Measurements from ENCODE around the gene CNIH3. TPM values are rescaled to one million over a fixed set of nuclear protein-coding genes. Genes with fewer than 3 reads are reported as not detected.

The CNIH3 gene
- total and polyA plus RNA-seq, 4 experiments from 2014 or later = 0.40 to 2.5 (median 1.8) TPM

GRCh38 chr1:224718470-224719053, 102.4 kb downstream of the CNIH3 start:
- H3K4me3 Mint-ChIP-seq = no peak overlapping the region
- peaks cover 0 to 2% (median 0%) of the 10 kb centered on the region in 8 donors for H3K9me3 Mint-ChIP-seq
- intact Hi-C loops (cut with micrococcal nuclease) = no loop called here
- H3K9me3 ChIP-seq (ENCODE audit: control insufficient read depth in 1 of 2, low read length in 2 of 2) = no peaks in the 10 kb centered on the region
- no peaks in the 10 kb centered on the region for H3K4me1 ChIP-seq (ENCODE audit: insufficient read depth, low read length)
- H3K27ac ChIP-seq (ENCODE audit: low read depth, low read length) = no peak overlapping the region
- H3K4me1 Mint-ChIP-seq = peaks cover 0 to 4% (median 0%) of the 10 kb centered on the region in 4 donors
- peaks cover 16 to 28% of the 10 kb centered on the region in 2 donors for H3K27me3 Mint-ChIP-seq
- H3K27ac Mint-ChIP-seq = peak overlapping the region in 1 of 7 donors; percentile 45
- POLR2A ChIA-PET (ENCODE audit: partially characterized antibody) = no interaction called here
- H3K27me3 ChIP-seq (ENCODE audit: insufficient read depth, low read length) = no peaks in the 10 kb centered on the region
- no peaks in the 10 kb centered on the region for H3K36me3 ChIP-seq (ENCODE audit: insufficient read depth, low read length)
- no peak for DNase-seq
- CTCF ChIA-PET (ENCODE audit: partially characterized antibody) = no interaction called here
- no peaks in the 10 kb centered on the region for H3K36me3 Mint-ChIP-seq
- H3K4me3 ChIP-seq (ENCODE audit: low read length in 2 of 2) = no peak overlapping the region

GRCh38 chr1:224719716-224720115, 103.6 kb downstream of the CNIH3 start:
- CTCF ChIA-PET (ENCODE audit: partially characterized antibody) = interaction anchor here (0.8 kb wide), 1 partner anchor 18 kb away, joined by 3 read pairs; no protein-coding TSS in a partner anchor

GRCh38 chr1:224720216-224720615, 104.1 kb downstream of the CNIH3 start:
- peaks cover 0 to 4% (median 0%) of the 10 kb centered on the region in 4 donors for H3K4me1 Mint-ChIP-seq
- Histone ChIP-seq H3K4me3 (ENCODE audit: low read length in 2 of 2) (no peak overlapping the region), H3K4me1 (ENCODE audit: insufficient read depth, low read length) (no peaks in the 10 kb centered on the region), H3K27ac (ENCODE audit: low read depth, low read length) (no peak overlapping the region), H3K36me3 (ENCODE audit: insufficient read depth, low read length) (no peaks in the 10 kb centered on the region), H3K9me3 (ENCODE audit: control insufficient read depth in 1 of 2, low read length in 2 of 2) (no peaks in the 10 kb centered on the region), H3K27me3 (ENCODE audit: insufficient read depth, low read length) (no peaks in the 10 kb centered on the region)
- intact Hi-C loops (cut with micrococcal nuclease) = no loop called here
- POLR2A ChIA-PET (ENCODE audit: partially characterized antibody) = no interaction called here
- no peak overlapping the region for H3K27ac Mint-ChIP-seq
- no peak for DNase-seq
- peaks cover 16 to 26% of the 10 kb centered on the region in 2 donors for H3K27me3 Mint-ChIP-seq
- no peak overlapping the region for H3K4me3 Mint-ChIP-seq
- H3K36me3 Mint-ChIP-seq = no peaks in the 10 kb centered on the region
- H3K9me3 Mint-ChIP-seq = peaks cover 0 to 2% (median 0%) of the 10 kb centered on the region in 8 donors
- CTCF ChIA-PET (ENCODE audit: partially characterized antibody) = interaction anchor here (0.8 kb wide), 1 partner anchor 19 kb away, joined by 3 read pairs; no protein-coding TSS in a partner anchor

More at GRCh38 chr1:224719716-224720115, 103.6 kb downstream of the CNIH3 start:
- no peak overlapping the region for H3K4me3 Mint-ChIP-seq
- H3K4me1 ChIP-seq (ENCODE audit: insufficient read depth, low read length) = no peaks in the 10 kb centered on the region
- H3K4me1 Mint-ChIP-seq = peaks cover 0 to 4% (median 0%) of the 10 kb centered on the region in 4 donors
- no peaks in the 10 kb centered on the region for H3K36me3 ChIP-seq (ENCODE audit: insufficient read depth, low read length)
- peaks cover 0 to 2% (median 0%) of the 10 kb centered on the region in 8 donors for H3K9me3 Mint-ChIP-seq
- H3K27ac ChIP-seq (ENCODE audit: low read depth, low read length) = no peak overlapping the region
- no peak overlapping the region for H3K4me3 ChIP-seq (ENCODE audit: low read length in 2 of 2)
- intact Hi-C loops (cut with micrococcal nuclease) = no loop called here
- H3K27me3 Mint-ChIP-seq = peaks cover 16 to 27% of the 10 kb centered on the region in 2 donors
- H3K27ac Mint-ChIP-seq = no peak overlapping the region
- no peaks in the 10 kb centered on the region for H3K36me3 Mint-ChIP-seq
- H3K9me3 ChIP-seq (ENCODE audit: control insufficient read depth in 1 of 2, low read length in 2 of 2) = no peaks in the 10 kb centered on the region
- no peaks in the 10 kb centered on the region for H3K27me3 ChIP-seq (ENCODE audit: insufficient read depth, low read length)
- POLR2A ChIA-PET (ENCODE audit: partially characterized antibody) = no interaction called here
- no peak for DNase-seq

GRCh38 chr1:224721000-224721399, 104.9 kb downstream of the CNIH3 start:
- H3K4me3 Mint-ChIP-seq = no peak overlapping the region
- intact Hi-C loops (cut with micrococcal nuclease) = no loop called here
- ChIA-PET CTCF (ENCODE audit: partially characterized antibody) (no interaction called here), POLR2A (ENCODE audit: partially characterized antibody) (no interaction called here)
- peaks cover 0 to 2% (median 0%) of the 10 kb centered on the region in 8 donors for H3K9me3 Mint-ChIP-seq
- H3K27ac ChIP-seq (ENCODE audit: low read depth, low read length) = no peak overlapping the region
- peaks cover 0 to 4% (median 0%) of the 10 kb centered on the region in 4 donors for H3K4me1 Mint-ChIP-seq
- H3K27me3 ChIP-seq (ENCODE audit: insufficient read depth, low read length) = no peaks in the 10 kb centered on the region
- H3K27me3 Mint-ChIP-seq = peaks cover 16 to 24% of the 10 kb centered on the region in 2 donors
- no peaks in the 10 kb centered on the region for H3K9me3 ChIP-seq (ENCODE audit: control insufficient read depth in 1 of 2, low read length in 2 of 2)
- DNase-seq = no peak
- no peaks in the 10 kb centered on the region for H3K36me3 ChIP-seq (ENCODE audit: insufficient read depth, low read length)
- no peaks in the 10 kb centered on the region for H3K36me3 Mint-ChIP-seq
- H3K4me1 ChIP-seq (ENCODE audit: insufficient read depth, low read length) = no peaks in the 10 kb centered on the region
- H3K4me3 ChIP-seq (ENCODE audit: low read length in 2 of 2) = no peak overlapping the region
- no peak overlapping the region for H3K27ac Mint-ChIP-seq

GRCh38 chr1:224722838-224723237, 106.7 kb downstream of the CNIH3 start:
- H3K4me1 Mint-ChIP-seq = peaks cover 0 to 4% (median 0%) of the 10 kb centered on the region in 4 donors
- no peaks in the 10 kb centered on the region for H3K36me3 Mint-ChIP-seq
- H3K4me3 ChIP-seq (ENCODE audit: low read length in 2 of 2) = no peak overlapping the region
- H3K9me3 ChIP-seq (ENCODE audit: control insufficient read depth in 1 of 2, low read length in 2 of 2) = no peaks in the 10 kb centered on the region
- ChIA-PET CTCF (ENCODE audit: partially characterized antibody) (no interaction called here), POLR2A (ENCODE audit: partially characterized antibody) (no interaction called here)
- no peaks in the 10 kb centered on the region for H3K36me3 ChIP-seq (ENCODE audit: insufficient read depth, low read length)
- H3K27ac Mint-ChIP-seq = no peak overlapping the region
- intact Hi-C loops (cut with micrococcal nuclease) = no loop called here
- H3K27ac ChIP-seq (ENCODE audit: low read depth, low read length) = no peak overlapping the region
- H3K9me3 Mint-ChIP-seq = no peaks in the 10 kb centered on the region
- H3K4me1 ChIP-seq (ENCODE audit: insufficient read depth, low read length) = no peaks in the 10 kb centered on the region
- DNase-seq = no peak
- H3K27me3 ChIP-seq (ENCODE audit: insufficient read depth, low read length) = no peaks in the 10 kb centered on the region
- H3K4me3 Mint-ChIP-seq = no peak overlapping the region
- H3K27me3 Mint-ChIP-seq = peaks cover 15 to 19% of the 10 kb centered on the region in 2 donors

- H3K4me1 ChIP-seq (ENCODE audit: insufficient read depth, low read length) = no peaks in the 10 kb centered on the region
- CTCF ChIA-PET (ENCODE audit: partially characterized antibody) = no interaction called here
- intact Hi-C loops (cut with micrococcal nuclease) = no loop called here
- no peaks in the 10 kb centered on the region for H3K27me3 ChIP-seq (ENCODE audit: insufficient read depth, low read length)
- Mint-ChIP-seq H3K27ac (no peak overlapping the region), H3K4me3 (no peak overlapping the region), H3K4me1 (no peaks in the 10 kb centered on the region), H3K9me3 (no peaks in the 10 kb centered on the region), H3K36me3 (no peaks in the 10 kb centered on the region), H3K27me3 (peaks cover 10 to 13% of the 10 kb centered on the region in 2 donors)
- H3K27ac ChIP-seq (ENCODE audit: low read depth, low read length) = no peak overlapping the region
- no peaks in the 10 kb centered on the region for H3K9me3 ChIP-seq (ENCODE audit: control insufficient read depth in 1 of 2, low read length in 2 of 2)
- no peak for DNase-seq
- H3K4me3 ChIP-seq (ENCODE audit: low read length in 2 of 2) = no peak overlapping the region
- POLR2A ChIA-PET (ENCODE audit: partially characterized antibody) = no interaction called here
- H3K36me3 ChIP-seq (ENCODE audit: insufficient read depth, low read length) = no peaks in the 10 kb centered on the region
Measured at GRCh38 chr1:224724566-224724965, 108.4 kb downstream of the CNIH3 start.

- peaks cover 0 to 2% of the 10 kb centered on the region in 2 donors for H3K27me3 Mint-ChIP-seq
- Histone ChIP-seq H3K27ac (ENCODE audit: low read depth, low read length) (no peak overlapping the region), H3K4me3 (ENCODE audit: low read length in 2 of 2) (no peak overlapping the region), H3K27me3 (ENCODE audit: insufficient read depth, low read length) (no peaks in the 10 kb centered on the region), H3K9me3 (ENCODE audit: control insufficient read depth in 1 of 2, low read length in 2 of 2) (no peaks in the 10 kb centered on the region), H3K4me1 (ENCODE audit: insufficient read depth, low read length) (no peaks in the 10 kb centered on the region), H3K36me3 (ENCODE audit: insufficient read depth, low read length) (no peaks in the 10 kb centered on the region)
- H3K4me1 Mint-ChIP-seq = no peaks in the 10 kb centered on the region
- no peaks in the 10 kb centered on the region for H3K9me3 Mint-ChIP-seq
- intact Hi-C loops (cut with micrococcal nuclease) = no loop called here
- no peak for DNase-seq
- no peaks in the 10 kb centered on the region for H3K36me3 Mint-ChIP-seq
- H3K27ac Mint-ChIP-seq = no peak overlapping the region
- POLR2A ChIA-PET (ENCODE audit: partially characterized antibody) = no interaction called here
- CTCF ChIA-PET (ENCODE audit: partially characterized antibody) = no interaction called here
- no peak overlapping the region for H3K4me3 Mint-ChIP-seq
Measured at GRCh38 chr1:224726441-224727182, 110.5 kb downstream of the CNIH3 start.
